SU-DHL-6 (cell line): Measurements from ENCODE around the gene SPNS2.

Experiments used
- CTCF ChIP-seq: fragments of 200-600 bp; sonication (generic); IDR thresholded peaks from one replicate; pipeline ENCODE4 v1.5.1; 2017; ENCODE audit warnings: antibody characterized with exemption, mild to moderate bottlenecking, low read length, moderate library complexity; ENCODE audit not compliant: insufficient read depth, poor library complexity, severe bottlenecking
- EZH2phosphoT487 ChIP-seq: fragments of 200-600 bp; sonication (generic), shearing (Covaris generic); conservative IDR thresholded peaks from 2 replicates; pipeline ENCODE4 v1.6.1; 2018; ENCODE audit warnings: mild to moderate bottlenecking, antibody characterized with exemption, low read length, moderate library complexity, mixed read lengths

GRCh38 chr17:4492721-4493561, 5.7 kb upstream of the SPNS2 start:
- TF ChIP-seq CTCF (no peak), EZH2phosphoT487 (no peak)
